NCI-H1105 treated with DMSO at 0.1 percent for 48 hours (cell line): ENCODE results near the gene TSPAN13.

ENCODE experiments used
- DNase-seq: peaks from one replicate; lab custom pipeline; 2025; lab: John Stamatoyannopoulos, UW

The TSPAN13 gene

GRCh38 chr7:16753102-16753931 is at the start of gene TSPAN13:
TSPAN13 (plus strand) TSS chr7:16753755; CDS start chr7:16753968, 213 bp downstream.
- peak; percentile 96 for DNase-seq

GRCh38 chr7:16708511-16708910 is 45.0 kb upstream of the TSPAN13 start:
- DNase-seq, result no peak

- DNase-seq, result no peak
These were observed 44.6 kb upstream of the TSPAN13 start for GRCh38 chr7:16708980-16709379.

GRCh38 chr7:16710651-16711050 is 42.9 kb upstream of the TSPAN13 start:
- DNase-seq, result no peak

- no peak for DNase-seq
These were observed 41.8 kb upstream of the TSPAN13 start for GRCh38 chr7:16711730-16712129.

GRCh38 chr7:16712916-16713315 is 40.6 kb upstream of the TSPAN13 start:
- no peak for DNase-seq

GRCh38 chr7:16715928-16716327 is 37.6 kb upstream of the TSPAN13 start:
- DNase-seq, result no peak

GRCh38 chr7:16718111-16718656 is 35.4 kb upstream of the TSPAN13 start:
- DNase-seq, result no peak

- DNase-seq, result no peak
These were observed 33.9 kb upstream of the TSPAN13 start for GRCh38 chr7:16719699-16720098.

GRCh38 chr7:16721541-16721940 is 32.0 kb upstream of the TSPAN13 start:
- no peak for DNase-seq

GRCh38 chr7:16724344-16724743 is 29.2 kb upstream of the TSPAN13 start:
- DNase-seq, result no peak

GRCh38 chr7:16726189-16726588 is 27.4 kb upstream of the TSPAN13 start:
- no peak for DNase-seq

- no peak for DNase-seq
These were observed 25.8 kb upstream of the TSPAN13 start for GRCh38 chr7:16727736-16728135.

- DNase-seq, result no peak
These were observed 24.7 kb upstream of the TSPAN13 start for GRCh38 chr7:16728811-16729210.

- no peak for DNase-seq
These were observed 24.0 kb upstream of the TSPAN13 start for GRCh38 chr7:16729541-16729940.

- DNase-seq, result no peak
These were observed 22.6 kb upstream of the TSPAN13 start for GRCh38 chr7:16730937-16731336.

- no peak for DNase-seq
These were observed 20.7 kb upstream of the TSPAN13 start for GRCh38 chr7:16732828-16733227.

- no peak for DNase-seq
These were observed 19.3 kb upstream of the TSPAN13 start for GRCh38 chr7:16734148-16734726.

- no peak for DNase-seq
These were observed 18.5 kb upstream of the TSPAN13 start for GRCh38 chr7:16735020-16735419.

GRCh38 chr7:16738011-16738688 is 15.4 kb upstream of the TSPAN13 start:
- DNase-seq, result no peak

GRCh38 chr7:16739863-16740622 is 13.5 kb upstream of the TSPAN13 start:
- peak; percentile 17 for DNase-seq

- DNase-seq, result no peak
These were observed 13.0 kb upstream of the TSPAN13 start for GRCh38 chr7:16740623-16740953.
